CD14-positive monocyte (primary cell): ENCODE data around the gene SIPA1L3. TPM values are rescaled to one million over a fixed set of nuclear protein-coding genes. Genes with fewer than 3 reads are reported as not detected.

Source experiments
- DNase-seq, 3 donors: peaks; one replicate each; pipeline ENCODE4 v3.0.0-alpha.2; 2011 to 2022
- H2AFZ ChIP-seq: 2 replicates; pipeline ENCODE4 v1.6.0; 2012; ENCODE audit warnings: mild to moderate bottlenecking, low read depth, low read length, inconsistent platforms; ENCODE audit not compliant: insufficient read depth, poor library complexity, severe bottlenecking
- H3K27ac ChIP-seq, 2 donors: 1 replicate in 1 of 2; 2 replicates in 1 of 2; pipeline ENCODE4 v1.5.1; 2012 to 2013; ENCODE audit warnings: low read length in 2 of 2, control low read depth in 1 of 2, inconsistent platforms in 1 of 2, low read depth in 1 of 2, mild to moderate bottlenecking in 1 of 2
- H3K27me3 ChIP-seq, 2 donors: one replicate each; pipeline versions ENCODE4 v1.6.0 to v1.6.1; 2011 to 2013; ENCODE audit warnings: low read length in 2 of 2; ENCODE audit not compliant: control insufficient read depth in 2 of 2, insufficient read depth in 2 of 2
- H3K36me3 ChIP-seq, 2 donors: replicated peaks in 1 of 2; 1 replicate in 1 of 2; 2 replicates in 1 of 2; pipeline versions ENCODE4 v1.5.1 to v1.6.1; 2012 to 2013; ENCODE audit warnings: low read length in 2 of 2, control low read depth in 1 of 2, inconsistent platforms in 1 of 2, mild to moderate bottlenecking in 1 of 2; ENCODE audit not compliant: insufficient read depth in 2 of 2, control insufficient read depth in 1 of 2
- H3K4me1 ChIP-seq, 2 donors: 1 replicate in 1 of 2; 2 replicates in 1 of 2; pipeline versions ENCODE4 v1.5.1 to v1.6.1; 2012 to 2013; ENCODE audit warnings: low read length in 2 of 2, control low read depth in 1 of 2, inconsistent platforms in 1 of 2, mild to moderate bottlenecking in 1 of 2, moderate library complexity in 1 of 2; ENCODE audit not compliant: insufficient read depth in 2 of 2, control insufficient read depth in 1 of 2
- H3K4me2 ChIP-seq: replicated peaks from 2 replicates; pipeline ENCODE3; 2012; ENCODE audit warnings: low read length, moderate library complexity, mild to moderate bottlenecking; ENCODE audit not compliant: poor library complexity, severe bottlenecking; ENCODE audit errors: extremely low read depth
- H3K4me3 ChIP-seq, 3 experiments: fragments of 200-600 bp in 1 of 3; sonication (generic) in 1 of 3; replicated peaks in 1 of 3; 1 replicate in 2 of 3; 2 replicates in 1 of 3; pipeline ENCODE4 v1.5.1; 2011 to 2013; ENCODE audit warnings: low read length in 3 of 3, mild to moderate bottlenecking in 3 of 3, control low read depth in 2 of 3, low read depth in 2 of 3, inconsistent platforms in 1 of 3, moderate library complexity in 1 of 3
- H3K79me2 ChIP-seq: 2 replicates; pipeline ENCODE4 v1.6.0; 2012; ENCODE audit warnings: mild to moderate bottlenecking, control low read depth, inconsistent platforms, low read length, moderate library complexity; ENCODE audit not compliant: insufficient read depth
- H3K9ac ChIP-seq: 2 replicates; pipeline ENCODE4 v1.6.0; 2017; ENCODE audit warnings: low read length, mild to moderate bottlenecking; ENCODE audit not compliant: insufficient read depth, poor library complexity, severe bottlenecking
- H3K9me3 ChIP-seq, 2 donors: replicated peaks in 1 of 2; 1 replicate in 1 of 2; 2 replicates in 1 of 2; pipeline versions ENCODE4 v1.5.1 to v1.6.1; 2012 to 2013; ENCODE audit warnings: low read length in 2 of 2, control low read depth in 1 of 2; ENCODE audit not compliant: control insufficient read depth in 1 of 2, insufficient read depth in 1 of 2
- H4K20me1 ChIP-seq: 2 replicates; pipeline ENCODE4 v1.6.0; 2012; ENCODE audit warnings: mild to moderate bottlenecking, low read length, control low read depth, moderate library complexity; ENCODE audit not compliant: insufficient read depth
- H3K27ac Mint-ChIP-seq, 7 donors: one replicate each; pipeline ENCODE4 v1.8.0; 2020; ENCODE audit warnings: mild to moderate bottlenecking in 7 of 7, mixed read lengths in 7 of 7, moderate library complexity in 6 of 7, inconsistent platforms in 2 of 7
- H3K27me3 Mint-ChIP-seq, 3 donors: one replicate each; pipeline ENCODE4 v1.8.0; 2021 to 2022; ENCODE audit warnings: low read depth in 3 of 3, mild to moderate bottlenecking in 3 of 3, mixed read lengths in 3 of 3, moderate library complexity in 3 of 3, inconsistent platforms in 1 of 3
- H3K36me3 Mint-ChIP-seq, 2 donors: one replicate each; pipeline ENCODE4 v1.8.0; 2020; ENCODE audit warnings: mixed read lengths in 2 of 2, inconsistent platforms in 1 of 2, mild to moderate bottlenecking in 1 of 2
- H3K4me1 Mint-ChIP-seq: one replicate; pipeline ENCODE4 v1.8.0; 2020; ENCODE audit warnings: mild to moderate bottlenecking, mixed read lengths
- H3K4me3 Mint-ChIP-seq, 2 donors: one replicate each; pipeline ENCODE4 v1.8.0; 2020; ENCODE audit warnings: mild to moderate bottlenecking in 2 of 2, mixed read lengths in 2 of 2, moderate library complexity in 1 of 2
- H3K9me3 Mint-ChIP-seq, 7 donors: one replicate each; pipeline ENCODE4 v1.8.0; 2020 to 2022; ENCODE audit warnings: mixed read lengths in 7 of 7, mild to moderate bottlenecking in 6 of 7, moderate library complexity in 6 of 7, inconsistent platforms in 2 of 7
- WGBS: methylation state at CpG from one replicate; pipeline ENCODE4 v1.1.5; 2013; ENCODE audit warnings: missing lambda C conversion rate; ENCODE audit not compliant: insufficient coverage; 5-methylcytosine and 5-hydroxymethylcytosine counted together
- intact Hi-C, 2 donors: fragments of 100-400 bp; cut with micrococcal nuclease; formaldehyde crosslinking; loops; one replicate each; pipeline versions ENCODE4 v1.15.0 to v1.15.1; 2023
- polyA plus RNA-seq, 3 donors: library from polyadenylated mRNA; depleted of rRNA in 1 of 3; unstranded in 2 of 3; stranded (reverse) in 1 of 3; fragments of 300-500 nt in 2 of 3; fragments of >200 nt in 1 of 3; fragmentation: Illumina TruSeq in 2 of 3; gene quantifications; 1 replicate in 2 of 3; 2 replicates in 1 of 3; pipeline ENCODE4 v1.2.3, GENCODE V29; 2012 to 2021
- TF ChIP-seq, protein P1 (sequence below): fragments of 200-600 bp; IDR thresholded peaks from one replicate; pipeline ENCODE4 v1.8.0; 2022; ENCODE audit warnings: antibody characterized with exemption, mild to moderate bottlenecking

SIPA1L3 gene
- polyA plus RNA-seq, 3 donors, result 0.55 to 4.5 (median 0.99) TPM

DNA sequence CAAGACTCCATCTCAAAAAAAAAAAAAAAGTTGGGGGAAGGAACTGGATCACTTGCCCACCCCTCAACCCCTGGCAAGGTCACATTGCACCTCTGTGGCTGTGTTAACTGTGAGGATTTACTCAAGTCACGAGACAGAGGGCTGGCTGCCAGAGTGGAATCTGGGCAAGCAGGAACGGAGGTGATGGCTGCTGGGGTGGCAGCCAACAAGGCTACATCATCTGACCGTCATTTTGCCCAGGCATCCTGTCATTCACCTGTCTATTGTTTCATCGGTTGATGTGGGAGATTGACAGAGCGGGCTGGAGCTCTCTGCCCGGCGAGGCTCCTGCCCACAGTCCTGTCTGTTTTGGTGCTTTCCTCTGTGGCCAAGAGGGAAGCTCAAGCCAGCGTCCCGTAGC is 241.3 kb downstream of the SIPA1L3 start:
- peaks cover 11% of the 10 kb centered on the region for H3K4me1 Mint-ChIP-seq
- H2AFZ ChIP-seq, result no peak overlapping the region
- H3K9me3 Mint-ChIP-seq, result peaks cover 0 to 2% (median 0%) of the 10 kb centered on the region in 7 donors
- peaks cover 33 to 52% of the 10 kb centered on the region in 2 donors for H3K36me3 Mint-ChIP-seq
- H3K27ac Mint-ChIP-seq, result peak overlapping the region in 1 of 7 donors; percentile 20
- no peak overlapping the region for H3K4me3 ChIP-seq
- peaks cover 20 to 29% of the 10 kb centered on the region in 2 donors for H3K36me3 ChIP-seq
- DNase-seq, result no peak
- 99% methylated on average over 9 of the region's 9 CpGs for WGBS
- no peak overlapping the region for H3K9ac ChIP-seq
- H3K27ac ChIP-seq, result no peak overlapping the region
- H3K79me2 ChIP-seq, result no peaks in the 10 kb centered on the region
- H3K4me1 ChIP-seq, result no peaks in the 10 kb centered on the region
- no peaks in the 10 kb centered on the region for H3K9me3 ChIP-seq
- H3K4me2 ChIP-seq, result no peak overlapping the region
- intact Hi-C loops, result no loop called here
- TF ChIP-seq, protein P1, sequence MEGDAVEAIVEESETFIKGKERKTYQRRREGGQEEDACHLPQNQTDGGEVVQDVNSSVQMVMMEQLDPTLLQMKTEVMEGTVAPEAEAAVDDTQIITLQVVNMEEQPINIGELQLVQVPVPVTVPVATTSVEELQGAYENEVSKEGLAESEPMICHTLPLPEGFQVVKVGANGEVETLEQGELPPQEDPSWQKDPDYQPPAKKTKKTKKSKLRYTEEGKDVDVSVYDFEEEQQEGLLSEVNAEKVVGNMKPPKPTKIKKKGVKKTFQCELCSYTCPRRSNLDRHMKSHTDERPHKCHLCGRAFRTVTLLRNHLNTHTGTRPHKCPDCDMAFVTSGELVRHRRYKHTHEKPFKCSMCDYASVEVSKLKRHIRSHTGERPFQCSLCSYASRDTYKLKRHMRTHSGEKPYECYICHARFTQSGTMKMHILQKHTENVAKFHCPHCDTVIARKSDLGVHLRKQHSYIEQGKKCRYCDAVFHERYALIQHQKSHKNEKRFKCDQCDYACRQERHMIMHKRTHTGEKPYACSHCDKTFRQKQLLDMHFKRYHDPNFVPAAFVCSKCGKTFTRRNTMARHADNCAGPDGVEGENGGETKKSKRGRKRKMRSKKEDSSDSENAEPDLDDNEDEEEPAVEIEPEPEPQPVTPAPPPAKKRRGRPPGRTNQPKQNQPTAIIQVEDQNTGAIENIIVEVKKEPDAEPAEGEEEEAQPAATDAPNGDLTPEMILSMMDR, result no peak
- H4K20me1 ChIP-seq, result no peaks in the 10 kb centered on the region
- H3K27me3 Mint-ChIP-seq, result no peaks in the 10 kb centered on the region
- H3K27me3 ChIP-seq, result no peaks in the 10 kb centered on the region
- H3K4me3 Mint-ChIP-seq, result no peak overlapping the region

DNA sequence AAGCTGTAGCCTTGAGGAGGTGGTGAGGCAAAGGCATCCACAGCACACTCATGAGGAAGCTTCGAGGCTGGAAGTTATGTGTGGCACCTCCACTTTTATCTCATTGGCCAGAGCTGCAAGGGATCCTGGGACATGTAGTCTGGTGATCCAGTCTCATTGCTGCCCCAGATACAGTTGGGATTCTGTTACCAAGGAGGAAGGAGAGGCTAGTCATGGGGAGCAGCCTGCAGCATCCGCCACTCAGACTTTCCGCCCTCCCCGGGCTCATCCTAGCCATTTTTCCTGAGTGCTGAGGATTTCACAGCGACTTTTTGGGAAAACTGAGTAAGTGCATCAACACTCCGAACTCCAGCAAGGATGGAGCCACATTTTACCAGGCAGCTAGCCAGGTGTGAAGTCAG is 242.7 kb downstream of the SIPA1L3 start:
- H3K9me3 Mint-ChIP-seq, result no peaks in the 10 kb centered on the region
- H3K4me3 ChIP-seq, result no peak overlapping the region
- no peaks in the 10 kb centered on the region for H3K27me3 ChIP-seq
- no peak for DNase-seq
- peaks cover 16 to 21% of the 10 kb centered on the region in 2 donors for H3K36me3 ChIP-seq
- H3K27me3 Mint-ChIP-seq, result no peaks in the 10 kb centered on the region
- no peak overlapping the region for H3K9ac ChIP-seq
- intact Hi-C loops, result no loop called here
- H3K27ac Mint-ChIP-seq, result no peak overlapping the region
- no peak overlapping the region for H3K27ac ChIP-seq
- TF ChIP-seq, protein P1, result no peak
- H3K4me1 Mint-ChIP-seq, result peaks cover 10% of the 10 kb centered on the region
- no peak overlapping the region for H2AFZ ChIP-seq
- WGBS, result 89% methylated on average over 6 of the region's 6 CpGs
- no peaks in the 10 kb centered on the region for H3K9me3 ChIP-seq
- no peak overlapping the region for H3K4me3 Mint-ChIP-seq
- no peak overlapping the region for H3K4me2 ChIP-seq
- H3K79me2 ChIP-seq, result no peaks in the 10 kb centered on the region
- peaks cover 29 to 52% of the 10 kb centered on the region in 2 donors for H3K36me3 Mint-ChIP-seq
- no peaks in the 10 kb centered on the region for H4K20me1 ChIP-seq
- no peaks in the 10 kb centered on the region for H3K4me1 ChIP-seq
